Hepatocyte (in vitro differentiated cells): ENCODE results near the gene TXLNA. TPM values are rescaled to one million over a fixed set of nuclear protein-coding genes. Genes with fewer than 3 reads are reported as not detected.

Experiments
- DNase-seq: peaks from one replicate; pipeline ENCODE4 v3.0.0-alpha.2; 2016; ENCODE audit warnings: low spot score
- H2AFZ ChIP-seq: fragments of 200-600 bp; sonication (generic); 2 replicates; pipeline ENCODE4 v1.6.0; 2016; ENCODE audit warnings: antibody characterized with exemption, mild to moderate bottlenecking
- H3K27ac ChIP-seq: fragments of 200-600 bp; sonication (generic); 2 replicates; pipeline ENCODE4 v1.5.1; 2016; ENCODE audit warnings: mild to moderate bottlenecking
- H3K27me3 ChIP-seq: fragments of 200-600 bp; sonication (generic); 2 replicates; pipeline ENCODE4 v1.6.1; 2016
- H3K36me3 ChIP-seq: fragments of 200-600 bp; sonication (generic); replicated peaks from 2 replicates; pipeline ENCODE4 v1.5.1; 2016; ENCODE audit warnings: low read depth; ENCODE audit not compliant: insufficient read depth
- H3K4me1 ChIP-seq: fragments of 200-600 bp; sonication (generic); 2 replicates; pipeline ENCODE4 v1.5.1; 2016; ENCODE audit warnings: mild to moderate bottlenecking, moderate library complexity; ENCODE audit not compliant: insufficient read depth
- H3K4me2 ChIP-seq: fragments of 200-600 bp; sonication (generic); 2 replicates; pipeline ENCODE4 v1.6.0; 2016
- H3K4me3 ChIP-seq: fragments of 200-600 bp; sonication (generic); 2 replicates; pipeline ENCODE4 v1.5.1; 2016; ENCODE audit warnings: mild to moderate bottlenecking
- H3K79me2 ChIP-seq: fragments of 200-600 bp; sonication (generic); 2 replicates; pipeline ENCODE4 v1.6.0; 2017; ENCODE audit warnings: mild to moderate bottlenecking
- H3K9me2 ChIP-seq: fragments of 200-600 bp; sonication (generic); replicated peaks from 2 replicates; pipeline ENCODE4 v1.6.0; 2017; ENCODE audit warnings: mild to moderate bottlenecking; ENCODE audit not compliant: insufficient read depth
- H3K9me3 ChIP-seq: fragments of 200-600 bp; sonication (generic); 2 replicates; pipeline ENCODE4 v1.5.1; 2016; ENCODE audit warnings: low read depth, mild to moderate bottlenecking
- H4K20me1 ChIP-seq: fragments of 200-600 bp; sonication (generic); 2 replicates; pipeline ENCODE4 v1.6.0; 2016; ENCODE audit warnings: mild to moderate bottlenecking; ENCODE audit not compliant: insufficient read depth, poor library complexity, severe bottlenecking
- CTCF ChIP-seq: fragments of 200-600 bp; sonication (generic); IDR thresholded peaks from 2 replicates; pipeline ENCODE4 v1.5.1; 2016; ENCODE audit warnings: antibody characterized with exemption, mild to moderate bottlenecking; ENCODE audit not compliant: poor library complexity
- EZH2 ChIP-seq: fragments of 200-600 bp; sonication (generic); IDR thresholded peaks from 2 replicates; pipeline ENCODE4 v1.6.1; 2016; ENCODE audit warnings: antibody characterized with exemption, mild to moderate bottlenecking, borderline replicate concordance
- EZH2phosphoT487 ChIP-seq: fragments of 200-600 bp; sonication (generic); IDR thresholded peaks from one replicate; pipeline ENCODE4 v1.6.1; 2018; ENCODE audit warnings: antibody characterized with exemption, mild to moderate bottlenecking, low read depth, moderate library complexity; ENCODE audit not compliant: unreplicated experiment, severe bottlenecking
- WGBS: methylation state at CpG from one replicate; pipeline ENCODE4 v1.1.6; 2016; ENCODE audit warnings: low lambda C conversion rate; ENCODE audit errors: missing lambda C conversion rate; 5-methylcytosine and 5-hydroxymethylcytosine counted together
- polyA plus RNA-seq: library from polyadenylated mRNA; unstranded; fragments of >200 nt; fragmentation: Nextera tagmentation; extraction: Ambion mirVana; gene quantifications from 2 replicates; pipeline ENCODE4 v1.2.1, GENCODE V29; 2016
- total RNA-seq: library from RNA; depleted of rRNA; stranded (reverse); fragments of >200 nt; gene quantifications from 2 replicates; pipeline ENCODE4 v1.2.3, GENCODE V29; 2014

TXLNA gene
- total and polyA plus RNA-seq, 2 experiments from 2014 or later, result 41.2 to 52.7 TPM

DNA sequence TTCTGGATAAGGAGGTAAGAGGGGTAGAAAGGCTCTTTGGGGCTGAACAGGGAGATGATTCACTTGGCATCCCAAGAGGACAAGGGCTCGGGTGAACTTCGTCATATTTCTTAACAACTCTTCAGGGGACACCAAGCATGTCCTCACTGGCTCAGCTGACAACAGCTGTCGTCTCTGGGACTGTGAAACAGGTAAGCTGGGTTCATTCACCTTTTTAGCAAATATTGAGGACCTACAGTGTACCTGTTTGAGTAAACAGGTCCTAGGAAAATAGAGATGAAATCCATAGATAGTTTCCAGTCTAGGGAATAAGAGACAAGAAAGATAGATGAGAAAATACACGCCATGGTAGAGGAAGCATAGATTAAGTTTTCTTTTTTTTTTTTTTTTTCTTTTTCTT, 44.8 kb downstream of the TXLNA start:
- peak overlapping the region; percentile 97 for H3K27ac ChIP-seq
- no peaks in the 10 kb centered on the region for H3K27me3 ChIP-seq
- H3K9me2 ChIP-seq, result no peaks in the 10 kb centered on the region
- no peak overlapping the region for H3K4me2 ChIP-seq
- no peaks in the 10 kb centered on the region for H3K9me3 ChIP-seq
- 96% methylated on average over 4 of the region's 4 CpGs for WGBS
- no peak overlapping the region for H2AFZ ChIP-seq
- DNase-seq, result no peak
- TF ChIP-seq CTCF (no peak), EZH2 (no peak)
- peaks cover 44% of the 10 kb centered on the region for H3K79me2 ChIP-seq
- H3K4me3 ChIP-seq, result no peak overlapping the region
- no peaks in the 10 kb centered on the region for H4K20me1 ChIP-seq
- H3K4me1 ChIP-seq, result peaks cover 24% of the 10 kb centered on the region
- H3K36me3 ChIP-seq, result no peaks in the 10 kb centered on the region

- no peak overlapping the region for H3K27ac ChIP-seq
- no peaks in the 10 kb centered on the region for H3K36me3 ChIP-seq
- H3K4me2 ChIP-seq, result no peak overlapping the region
- peaks cover 2% of the 10 kb centered on the region for H3K4me1 ChIP-seq
- DNase-seq, result no peak
- WGBS, result 89% methylated on average over 3 of the region's 3 CpGs
- H3K79me2 ChIP-seq, result peaks cover 5% of the 10 kb centered on the region
- H3K27me3 ChIP-seq, result no peaks in the 10 kb centered on the region
- no peak overlapping the region for H3K4me3 ChIP-seq
- H3K9me2 ChIP-seq, result no peaks in the 10 kb centered on the region
- no peaks in the 10 kb centered on the region for H4K20me1 ChIP-seq
- H3K9me3 ChIP-seq, result no peaks in the 10 kb centered on the region
- H2AFZ ChIP-seq, result no peak overlapping the region
- TF ChIP-seq CTCF, result no peak
- TF ChIP-seq EZH2, result no peak
- TF ChIP-seq EZH2phosphoT487, result no peak
Observed at GRCh38 chr1:32228771-32229170, 49.3 kb downstream of the TXLNA start.

DNA sequence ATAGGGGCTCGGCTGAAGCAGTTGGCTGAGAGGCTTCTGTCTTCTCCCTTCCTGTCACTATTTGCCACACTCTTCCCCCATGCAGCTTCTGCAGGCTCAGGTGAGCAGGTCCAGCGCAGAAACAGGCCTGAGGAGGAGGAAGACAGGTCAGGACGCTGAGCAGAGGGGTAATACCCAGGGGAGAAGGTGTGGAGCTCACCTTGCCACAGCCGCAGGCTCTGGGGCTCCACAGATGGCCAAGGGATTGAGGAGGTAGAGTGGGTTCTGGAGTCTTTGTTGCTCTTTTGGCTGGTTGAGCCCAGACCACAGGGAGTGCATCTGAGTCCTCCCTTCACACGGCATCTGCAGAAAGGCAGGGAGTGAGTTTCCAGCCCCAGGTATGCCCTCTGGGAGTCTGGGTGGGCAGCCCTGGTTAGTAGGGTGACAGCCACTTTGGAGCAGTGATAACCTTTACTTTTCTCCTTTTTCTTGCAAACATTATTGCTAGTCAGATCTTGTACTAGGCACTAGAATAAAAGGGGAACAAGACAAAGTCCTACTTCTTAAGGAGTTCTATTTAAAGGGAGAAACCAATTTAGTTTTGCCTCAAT, 52.5 kb downstream of the TXLNA start:
- Histone ChIP-seq H3K79me2 (no peaks in the 10 kb centered on the region), H3K9me2 (no peaks in the 10 kb centered on the region), H3K4me1 (no peaks in the 10 kb centered on the region), H4K20me1 (no peaks in the 10 kb centered on the region), H3K36me3 (no peaks in the 10 kb centered on the region), H3K4me2 (no peak overlapping the region), H2AFZ (no peak overlapping the region), H3K27ac (no peak overlapping the region), H3K9me3 (no peaks in the 10 kb centered on the region), H3K4me3 (no peak overlapping the region), H3K27me3 (no peaks in the 10 kb centered on the region)
- TF ChIP-seq EZH2, result no peak
- TF ChIP-seq EZH2phosphoT487, result no peak
- TF ChIP-seq CTCF, result no peak
- no peak for DNase-seq
- WGBS, result 96% methylated on average over 5 of the region's 5 CpGs
